Activated T-cell treated with anti-CD3 and anti-CD28 coated beads for 4 hours (primary cell): ENCODE results near the gene EP400.
"Not testable (repeated sequence)": the region's sequence is repeated elsewhere in the genome, so short reads cannot be mapped to it uniquely, and the experiment has no call there.

Experiments used
- DNase-seq: peaks from one replicate; pipeline ENCODE4 v3.0.0-alpha.2; 2020

EP400 gene

GRCh38 chr12:132024758-132025157 lies 75.0 kb downstream of the EP400 start:
- no peak for DNase-seq

- no peak for DNase-seq
Observed at GRCh38 chr12:132025526-132025925, 75.8 kb downstream of the EP400 start.

- DNase-seq, result no peak
Observed at GRCh38 chr12:132026061-132026795, 76.5 kb downstream of the EP400 start.

GRCh38 chr12:132026796-132027500 lies 77.2 kb downstream of the EP400 start:
- no peak for DNase-seq

- no peak for DNase-seq
Observed at GRCh38 chr12:132027636-132028035, 77.9 kb downstream of the EP400 start.

- DNase-seq, result no peak
Observed at GRCh38 chr12:132028111-132028510, 78.4 kb downstream of the EP400 start.

GRCh38 chr12:132029503-132030300 lies 80.0 kb downstream of the EP400 start:
- DNase-seq, result no peak

- DNase-seq, result no peak
Observed at GRCh38 chr12:132030367-132031038, 80.8 kb downstream of the EP400 start.

- no peak for DNase-seq
Observed at GRCh38 chr12:132033627-132034026, 83.9 kb downstream of the EP400 start.

GRCh38 chr12:132036063-132036683 lies 86.4 kb downstream of the EP400 start:
- DNase-seq, result no peak

GRCh38 chr12:132040906-132041606 lies 91.3 kb downstream of the EP400 start:
- DNase-seq, result no peak

GRCh38 chr12:132043216-132043615 lies 93.5 kb downstream of the EP400 start:
- DNase-seq, result no peak

GRCh38 chr12:132043770-132044467 lies 94.2 kb downstream of the EP400 start:
- DNase-seq, result no peak

GRCh38 chr12:132044661-132045412 lies 95.1 kb downstream of the EP400 start:
- DNase-seq, result no peak

GRCh38 chr12:132045751-132046150 lies 96.0 kb downstream of the EP400 start:
- DNase-seq, result no peak

GRCh38 chr12:132046561-132046960 lies 96.8 kb downstream of the EP400 start:
- no peak for DNase-seq

GRCh38 chr12:132047630-132048029 lies 97.9 kb downstream of the EP400 start:
- DNase-seq, result not testable (repeated sequence)

GRCh38 chr12:132049442-132049841 lies 99.7 kb downstream of the EP400 start:
- no peak for DNase-seq

GRCh38 chr12:132049876-132050275 lies 100.1 kb downstream of the EP400 start:
- no peak for DNase-seq

GRCh38 chr12:132051718-132052117 lies 102.0 kb downstream of the EP400 start:
- not testable (repeated sequence) for DNase-seq
